SK-N-SH (cell line): ENCODE data around the gene SHPK. TPM values are rescaled to one million over a fixed set of nuclear protein-coding genes. Genes with fewer than 3 reads are reported as not detected.

ENCODE experiments used
- CTCF ChIA-PET: fragments of 300-600, 350-600 bp; formaldehyde crosslinking; extraction: SDS; loops from one replicate; lab custom pipeline; 2021; lab: Yijun Ruan, JAX
- POLR2A ChIA-PET: fragments of 350-600 bp; sonication (Branson Sonifier 250); formaldehyde crosslinking; extraction: SDS; loops from one replicate; lab custom pipeline; 2020; ENCODE audit warnings: antibody characterized with exemption, inconsistent platforms; lab: Yijun Ruan, JAX
- DNase-seq: peaks from one replicate; pipeline ENCODE4 v3.0.0; 2012
- H2AFZ ChIP-seq: fragments of 200-600 bp; sonication (generic); 2 replicates; pipeline ENCODE4 v1.8.1; 2016; ENCODE audit warnings: antibody characterized with exemption, mild to moderate bottlenecking, low read depth
- H3F3A ChIP-seq: fragments of 200-600 bp; sonication (generic); replicated peaks from 2 replicates; pipeline ENCODE3; 2016; ENCODE audit warnings: antibody characterized with exemption, mild to moderate bottlenecking; ENCODE audit not compliant: insufficient read depth
- H3K27ac ChIP-seq, 2 experiments: fragments of 200-500 bp in 1 of 2; fragments of 200-600 bp in 1 of 2; sonication (Bioruptor generic) in 1 of 2; sonication (generic), shearing (Covaris generic) in 1 of 2; 2 replicates each; pipeline versions ENCODE4 v1.5.1 to v1.6.1; 2014 to 2016; ENCODE audit warnings: low read depth in 2 of 2, inconsistent platforms in 1 of 2, low read length in 1 of 2, mild to moderate bottlenecking in 1 of 2, mixed read lengths in 1 of 2
- H3K27me3 ChIP-seq: fragments of 200-600 bp; sonication (generic), shearing (Covaris generic); 2 replicates; pipeline ENCODE4 v1.6.1; 2016; ENCODE audit warnings: mixed run types; ENCODE audit not compliant: insufficient read depth
- H3K36me3 ChIP-seq, 2 experiments: fragments of 200-500 bp in 1 of 2; fragments of 200-600 bp in 1 of 2; sonication (Bioruptor generic) in 1 of 2; sonication (generic) in 1 of 2; replicated peaks in 1 of 2; 2 replicates each; pipeline versions ENCODE3 to v1.5.1; 2014 to 2016; ENCODE audit warnings: low read length in 1 of 2, mild to moderate bottlenecking in 1 of 2; ENCODE audit not compliant: insufficient read depth in 2 of 2, control insufficient read depth in 1 of 2
- H3K4me1 ChIP-seq, 2 experiments: fragments of 200-500 bp in 1 of 2; fragments of 200-600 bp in 1 of 2; sonication (Bioruptor generic) in 1 of 2; sonication (generic), shearing (Covaris generic) in 1 of 2; 2 replicates each; pipeline versions ENCODE4 v1.5.1 to v1.6.1; 2014 to 2016; ENCODE audit warnings: low read depth in 1 of 2, low read length in 1 of 2, mixed run types in 1 of 2; ENCODE audit not compliant: insufficient read depth in 2 of 2, control insufficient read depth in 1 of 2
- H3K4me2 ChIP-seq: fragments of 200-600 bp; sonication (generic), shearing (Covaris generic); 2 replicates; pipeline ENCODE4 v1.6.1; 2017; ENCODE audit warnings: mixed run types
- H3K4me3 ChIP-seq, 2 experiments: fragments of 200-500 bp in 1 of 2; fragments of 200-600 bp in 1 of 2; sonication (Bioruptor generic) in 1 of 2; sonication (generic), shearing (Covaris generic) in 1 of 2; 2 replicates each; pipeline versions ENCODE4 v1.5.1 to v1.8.1; 2014 to 2016; ENCODE audit warnings: low read depth in 2 of 2, inconsistent platforms in 1 of 2, low read length in 1 of 2, mild to moderate bottlenecking in 1 of 2, mixed read lengths in 1 of 2, moderate library complexity in 1 of 2
- H3K79me2 ChIP-seq: fragments of 200-600 bp; sonication (generic); 2 replicates; pipeline ENCODE4 v1.8.1; 2017; ENCODE audit warnings: mild to moderate bottlenecking; ENCODE audit not compliant: insufficient read depth
- H3K9ac ChIP-seq: fragments of 200-600 bp; sonication (generic); 2 replicates; pipeline ENCODE4 v1.6.1; 2017; ENCODE audit warnings: mixed run types
- H3K9me2 ChIP-seq: fragments of 200-600 bp; sonication (generic); 2 replicates; pipeline ENCODE4 v1.6.1; 2017; ENCODE audit warnings: mixed run types
- H3K9me3 ChIP-seq: fragments of 200-600 bp; sonication (generic); 2 replicates; pipeline ENCODE4 v1.6.1; 2017; ENCODE audit warnings: mixed run types, mild to moderate bottlenecking, moderate library complexity
- H4K20me1 ChIP-seq: fragments of 200-600 bp; sonication (generic); 2 replicates; pipeline ENCODE4 v1.6.1; 2017; ENCODE audit warnings: mild to moderate bottlenecking, mixed run types; ENCODE audit not compliant: insufficient read depth
- CHD2 ChIP-seq: fragments of 150-350 bp; IDR thresholded peaks from 2 replicates; pipeline ENCODE4 v1.6.1; 2018; ENCODE audit warnings: low read length; ENCODE audit not compliant: partially characterized antibody
- ELF1 ChIP-seq: IDR thresholded peaks from 2 replicates; pipeline ENCODE4 v1.4.0; 2012
- FOSL2 ChIP-seq: IDR thresholded peaks from 2 replicates; pipeline ENCODE4 v1.4.0; 2012; ENCODE audit warnings: low read depth, mild to moderate bottlenecking, moderate library complexity, borderline replicate concordance
- FOXJ3 ChIP-seq: sonication (generic); formaldehyde crosslinking; IDR thresholded peaks from 2 replicates; pipeline ENCODE4 v1.5.1; 2020; ENCODE audit warnings: mild to moderate bottlenecking, missing genetic modification reagents
- GABPA ChIP-seq: IDR thresholded peaks from 2 replicates; pipeline ENCODE4 v1.4.0; 2012; ENCODE audit warnings: low read depth, mild to moderate bottlenecking
- GATA2 ChIP-seq: sonication (generic); formaldehyde crosslinking; IDR thresholded peaks from 2 replicates; pipeline ENCODE4 v1.5.0; 2020; ENCODE audit warnings: mild to moderate bottlenecking, missing genetic modification reagents
- JUND ChIP-seq: IDR thresholded peaks from 2 replicates; pipeline ENCODE4 v1.4.0; 2012
- MAX ChIP-seq: IDR thresholded peaks from 2 replicates; pipeline ENCODE4 v1.4.0; 2012; ENCODE audit warnings: low read depth
- MXI1 ChIP-seq: IDR thresholded peaks from 2 replicates; pipeline ENCODE4 v1.6.1; 2012; ENCODE audit warnings: mild to moderate bottlenecking, low read depth, low read length, improper control_type of control experiment
- POLR2AphosphoS5 ChIP-seq: IDR thresholded peaks from 2 replicates; pipeline ENCODE4 v1.6.1; 2012; ENCODE audit warnings: low read depth, low read length
- RAD21 ChIP-seq: IDR thresholded peaks from 2 replicates; pipeline ENCODE4 v1.6.1; 2012; ENCODE audit warnings: mild to moderate bottlenecking, low read length
- RCOR1 ChIP-seq: fragments of 150-350 bp; IDR thresholded peaks from 2 replicates; pipeline ENCODE4 v1.6.1; 2017; ENCODE audit warnings: antibody characterized with exemption, low read length
- RXRA ChIP-seq: IDR thresholded peaks from 2 replicates; pipeline ENCODE4 v1.4.0; 2012; ENCODE audit warnings: low read depth, mild to moderate bottlenecking, borderline replicate concordance
- SIN3A ChIP-seq: IDR thresholded peaks from 2 replicates; pipeline ENCODE4 v1.6.1; 2012; ENCODE audit warnings: low read depth, mild to moderate bottlenecking, low read length, moderate library complexity, borderline replicate concordance
- SMC3 ChIP-seq: IDR thresholded peaks from 2 replicates; pipeline ENCODE4 v1.6.1; 2012; ENCODE audit warnings: low read depth, low read length, improper control_type of control experiment
- TAF1 ChIP-seq: IDR thresholded peaks from 2 replicates; pipeline ENCODE4 v1.6.1; 2012; ENCODE audit warnings: low read depth, mild to moderate bottlenecking, low read length, moderate library complexity, borderline replicate concordance
- TCF12 ChIP-seq: IDR thresholded peaks from 2 replicates; pipeline ENCODE4 v1.4.0; 2012
- TEAD4 ChIP-seq: IDR thresholded peaks from 2 replicates; pipeline ENCODE4 v1.4.0; 2012; ENCODE audit warnings: mild to moderate bottlenecking, borderline replicate concordance; ENCODE audit not compliant: insufficient read depth
- USF2 ChIP-seq: fragments of 150-350 bp; IDR thresholded peaks from 2 replicates; pipeline ENCODE4 v1.6.1; 2017; ENCODE audit warnings: antibody characterized with exemption, low read length, low read depth, borderline replicate concordance
- ZBTB33 ChIP-seq: IDR thresholded peaks from 2 replicates; pipeline ENCODE4 v1.4.0; 2012; ENCODE audit warnings: low read depth, borderline replicate concordance
- WGBS: methylation state at CpG from one replicate; pipeline ENCODE4 v1.1.6; 2017; ENCODE audit warnings: low lambda C conversion rate; 5-methylcytosine and 5-hydroxymethylcytosine counted together
- polyA plus RNA-seq, 3 experiments: library from polyadenylated mRNA; depleted of rRNA; stranded (reverse); fragments of >200 nt; gene quantifications; 2 replicates each; pipeline ENCODE4 v1.2.3, GENCODE V29; 2012

Gene SHPK
- polyA plus RNA-seq, 1 of the 3 experiments (the other 2 are of a cell fraction): 9.0 TPM

- Histone ChIP-seq H3K27ac (peak overlapping the region; percentile 44 to 97; a peak in 2 of 4 replicates), H3K9me2 (no peaks in the 10 kb centered on the region), H3K4me2 (peak overlapping the region; percentile 95), H3K4me1 (peaks cover 0 to 4% of the 10 kb centered on the region in 2 experiments; a peak in 1 of 4 replicates), H3K4me3 (peak overlapping the region; percentile 83 to 94), H2AFZ (peak overlapping the region; percentile 95), H3K9me3 (no peaks in the 10 kb centered on the region), H3K36me3 (no peaks in the 10 kb centered on the region), H3F3A (no peaks in the 10 kb centered on the region), H3K27me3 (no peaks in the 10 kb centered on the region), H4K20me1 (no peaks in the 10 kb centered on the region), H3K79me2 (peaks cover 42% of the 10 kb centered on the region), H3K9ac (peak overlapping the region; percentile 94)
- POLR2A ChIA-PET: interaction anchor here (0.7 to 1.3 kb wide), 5 partner anchors 8 to 507 kb away, joined by 3 to 10 read pairs (median 4); partner anchors contain the start of genes CYB5D2, TAX1BP3 and ZZEF1
- CTCF ChIA-PET: interaction anchor here (1.0 to 1.6 kb wide), 5 partner anchors 9 to 42 kb away, joined by 3 to 5 read pairs (median 3); no protein-coding TSS in a partner anchor
- 52% methylated on average over 16 of the region's 38 CpGs for WGBS
- TF ChIP-seq MXI1 (no peak), USF2 (no peak), TAF1 (no peak), FOXJ3 (CRISPR knock-in tag) (no peak), RXRA (no peak), TEAD4 (no peak), RAD21 (no peak), SMC3 (no peak), ZBTB33 (no peak), JUND (no peak), FOSL2 (no peak), POLR2AphosphoS5 (no peak), GABPA (no peak), ELF1 (no peak), CHD2 (no peak), MAX (no peak), RCOR1 (no peak), TCF12 (no peak), SIN3A (no peak), GATA2 (CRISPR knock-in tag) (no peak)
- peak; percentile 41 for DNase-seq
These were observed 436 bp downstream of the SHPK start for GRCh38 chr17:3635474-3636153.
